HG03139 (cell line): ENCODE measurements around the gene ATG7.
"Not testable (repeated sequence)": the region's sequence is repeated elsewhere in the genome, so short reads cannot be mapped to it uniquely, and the experiment has no call there.

Experiments
- ATAC-seq: cut with Tn5 transposase; IDR thresholded peaks from one replicate; pipeline ENCODE4 v1.9.1; 2021; ENCODE audit not compliant: unreplicated experiment

ATG7 gene

GRCh38 chr3:11385891-11386290 lies 113.7 kb downstream of the ATG7 start:
- no peak for ATAC-seq

- ATAC-seq = no peak
These were observed 114.4 kb downstream of the ATG7 start for GRCh38 chr3:11386465-11387113.

- no peak for ATAC-seq
These were observed 117.4 kb downstream of the ATG7 start for GRCh38 chr3:11389386-11390268.

GRCh38 chr3:11390411-11391131 lies 118.4 kb downstream of the ATG7 start:
- ATAC-seq = no peak

- ATAC-seq = no peak
These were observed 119.1 kb downstream of the ATG7 start for GRCh38 chr3:11391174-11391879.

- ATAC-seq = no peak
These were observed 120.0 kb downstream of the ATG7 start for GRCh38 chr3:11392014-11392859.

GRCh38 chr3:11392860-11393114 lies 120.6 kb downstream of the ATG7 start:
- no peak for ATAC-seq

GRCh38 chr3:11393401-11393800 lies 121.2 kb downstream of the ATG7 start:
- no peak for ATAC-seq

- ATAC-seq = no peak
These were observed 122.2 kb downstream of the ATG7 start for GRCh38 chr3:11394392-11394791.

- no peak for ATAC-seq
These were observed 128.0 kb downstream of the ATG7 start for GRCh38 chr3:11400213-11400612.

GRCh38 chr3:11401434-11401833 lies 129.2 kb downstream of the ATG7 start:
- ATAC-seq = no peak

GRCh38 chr3:11405323-11405722 lies 133.1 kb downstream of the ATG7 start:
- ATAC-seq = no peak

- no peak for ATAC-seq
These were observed 135.4 kb downstream of the ATG7 start for GRCh38 chr3:11407644-11408043.

- ATAC-seq = not testable (repeated sequence)
These were observed 136.2 kb downstream of the ATG7 start for GRCh38 chr3:11408324-11408859.

GRCh38 chr3:11410564-11410963 lies 138.4 kb downstream of the ATG7 start:
- ATAC-seq = no peak

- ATAC-seq = no peak
These were observed 139.8 kb downstream of the ATG7 start for GRCh38 chr3:11411956-11412355.

GRCh38 chr3:11413071-11413470 lies 140.9 kb downstream of the ATG7 start:
- ATAC-seq = no peak

- no peak for ATAC-seq
These were observed 142.9 kb downstream of the ATG7 start for GRCh38 chr3:11415099-11415498.

- ATAC-seq = no peak
These were observed 147.9 kb downstream of the ATG7 start for GRCh38 chr3:11420066-11420465.

GRCh38 chr3:11422291-11422690 lies 150.1 kb downstream of the ATG7 start:
- no peak for ATAC-seq
